Endothelial cell of umbilical vein (primary cell): Measurements from ENCODE around the gene PIK3R1. TPM values are rescaled to one million over a fixed set of nuclear protein-coding genes. Genes with fewer than 3 reads are reported as not detected.
A peak's percentile ranks its signal among the peaks of the same experiment; 100 is the strongest.

ENCODE experiments used
- BruUV-seq: library from RNA; stranded (reverse); fragments of 400-500 nt; replicated peaks from 2 replicates; lab custom pipeline; 2021; lab: Mats Ljungman, UMichigan
- CTCF ChIA-PET: fragments of 300-600, 350-600 bp; sonication (Branson Sonifier 250); formaldehyde crosslinking; loops from one replicate; lab custom pipeline; 2021; ENCODE audit warnings: antibody characterized with exemption, inconsistent platforms; lab: Charles Lee
- POLR2A ChIA-PET: fragments of 300-600, 350-600 bp; sonication (Branson Sonifier 250); formaldehyde crosslinking; loops from one replicate; lab custom pipeline; 2021; ENCODE audit warnings: antibody characterized with exemption, inconsistent platforms; lab: Charles Lee
- DNase-seq: peaks from one replicate; pipeline ENCODE4 v3.0.0-alpha.2; 2011; ENCODE audit warnings: low read depth, low spot score
- FAIRE-seq: peaks from 2 replicates; lab custom pipeline; 2011; peaks lifted over from hg19 to GRCh38; lab: Jason Lieb, UNC
- H2AFZ ChIP-seq: 2 replicates; pipeline ENCODE4 v1.6.0; 2012; ENCODE audit warnings: low read depth, low read length, control low read depth, inconsistent platforms
- H3K27ac ChIP-seq: 2 replicates; pipeline ENCODE4 v1.5.1; 2011; ENCODE audit warnings: low read depth, mild to moderate bottlenecking, control low read depth, low read length, moderate library complexity; ENCODE audit not compliant: insufficient read depth
- H3K27me3 ChIP-seq, 2 experiments: 2 replicates each; pipeline versions ENCODE4 v1.6.0 to v1.6.1; 2011; ENCODE audit warnings: low read length in 2 of 2, mixed read lengths in 1 of 2; ENCODE audit not compliant: control insufficient read depth in 2 of 2, insufficient read depth in 2 of 2
- H3K36me3 ChIP-seq, 2 experiments: 2 replicates in 1 of 2; 3 replicates in 1 of 2; pipeline ENCODE4 v1.5.1; 2011; ENCODE audit warnings: low read length in 2 of 2, mild to moderate bottlenecking in 1 of 2, moderate library complexity in 1 of 2; ENCODE audit not compliant: control insufficient read depth in 2 of 2, insufficient read depth in 2 of 2; ENCODE audit errors: extremely low read depth in 1 of 2
- H3K4me1 ChIP-seq: 3 replicates; pipeline ENCODE4 v1.5.1; 2011; ENCODE audit warnings: mild to moderate bottlenecking, low read length; ENCODE audit not compliant: control insufficient read depth, insufficient read depth; ENCODE audit errors: extremely low read depth
- H3K4me2 ChIP-seq: 2 replicates; pipeline ENCODE4 v1.6.1; 2011; ENCODE audit warnings: low read length, control low read depth, mixed read lengths; ENCODE audit not compliant: insufficient read depth
- H3K4me3 ChIP-seq, 3 experiments: fragments of 200-600 bp in 1 of 3; sonication (generic), shearing (Covaris generic) in 1 of 3; replicated peaks in 1 of 3; 2 replicates each; pipeline ENCODE4 v1.5.1; 2011 to 2016; ENCODE audit warnings: control low read depth in 3 of 3, low read length in 3 of 3, mild to moderate bottlenecking in 2 of 3, inconsistent platforms in 1 of 3, low read depth in 1 of 3, moderate library complexity in 1 of 3; ENCODE audit not compliant: insufficient read depth in 1 of 3
- H3K79me2 ChIP-seq: 2 replicates; pipeline ENCODE4 v1.6.0; 2012; ENCODE audit warnings: low read length, inconsistent platforms; ENCODE audit not compliant: control insufficient read depth, insufficient read depth
- H3K9ac ChIP-seq: replicated peaks from 2 replicates; pipeline ENCODE3; 2011; ENCODE audit warnings: low read length, control low read depth; ENCODE audit not compliant: insufficient read depth; ENCODE audit errors: extremely low read depth
- H3K9me1 ChIP-seq: replicated peaks from 3 replicates; pipeline ENCODE4 v1.6.0; 2011; ENCODE audit warnings: mild to moderate bottlenecking, low read length; ENCODE audit not compliant: control insufficient read depth, insufficient read depth; ENCODE audit errors: extremely low read depth
- H3K9me3 ChIP-seq: replicated peaks from 2 replicates; pipeline ENCODE4 v1.5.1; 2012; ENCODE audit warnings: low read length, inconsistent platforms; ENCODE audit not compliant: control insufficient read depth, insufficient read depth
- H4K20me1 ChIP-seq: replicated peaks from 2 replicates; pipeline ENCODE3; 2011; ENCODE audit warnings: mild to moderate bottlenecking, low read length; ENCODE audit not compliant: control insufficient read depth, insufficient read depth; ENCODE audit errors: extremely low read depth
- EZH2 ChIP-seq: IDR thresholded peaks from 2 replicates; pipeline ENCODE4 v1.6.1; 2012; ENCODE audit warnings: borderline replicate concordance, low read depth, mild to moderate bottlenecking, moderate library complexity, low read length, inconsistent platforms; ENCODE audit not compliant: severe bottlenecking
- FOS ChIP-seq: IDR thresholded peaks from 2 replicates; pipeline ENCODE4 v1.6.1; 2011; ENCODE audit warnings: mild to moderate bottlenecking, low read length, moderate library complexity, borderline replicate concordance; ENCODE audit not compliant: insufficient read depth
- GATA2 ChIP-seq: IDR thresholded peaks from 2 replicates; pipeline ENCODE4 v1.7.0; 2011; ENCODE audit warnings: low read depth, mild to moderate bottlenecking, moderate library complexity, mixed read lengths, low read length; ENCODE audit not compliant: insufficient read length, insufficient read depth
- MYC ChIP-seq: IDR thresholded peaks from one replicate; pipeline ENCODE4 v1.6.1; 2011; ENCODE audit warnings: mild to moderate bottlenecking, low read depth, low read length
- POLR2A ChIP-seq: IDR thresholded peaks from 2 replicates; pipeline ENCODE4 v1.6.1; 2012; ENCODE audit warnings: low read depth, mild to moderate bottlenecking, control low read depth, low read length
- POLR2AphosphoS5 ChIP-seq: IDR thresholded peaks from 2 replicates; pipeline ENCODE4 v1.6.1; 2012; ENCODE audit warnings: low read depth, mild to moderate bottlenecking, control low read depth, low read length, moderate library complexity; ENCODE audit not compliant: insufficient read depth
- dilution Hi-C: fragments of 300-500 bp; cut with MboI; formaldehyde crosslinking; loops from one replicate; pipeline ENCODE4 v1.15.0; 2019; ENCODE audit warnings: low sequenced_read_pairs; ENCODE audit not compliant: extremely low pct_ligation_motif_present
- intact Hi-C: fragments of 100-400 bp; cut with micrococcal nuclease; formaldehyde crosslinking; loops from one replicate; pipeline ENCODE4 v1.10.0; 2022
- polyA plus RNA-seq, 4 experiments: library from polyadenylated mRNA; depleted of rRNA in 3 of 4; stranded (reverse) in 3 of 4; unstranded in 1 of 4; fragments of >200 nt; gene quantifications; 2 replicates each; pipeline versions ENCODE4 v1.2.1 to v1.2.3, GENCODE V29; 2011 to 2012; ENCODE audit warnings: missing spikeins in 1 of 4
- total RNA-seq: library from RNA; stranded (reverse); gene quantifications from 2 replicates; pipeline ENCODE4 v1.2.3, GENCODE V29; 2021
- TF ChIP-seq, protein P1 (sequence below), 2 donors: IDR thresholded peaks; 1 replicate in 1 of 2; 2 replicates in 1 of 2; pipeline ENCODE4 v1.5.1; 2011; ENCODE audit warnings: low read length in 2 of 2, mild to moderate bottlenecking in 2 of 2, moderate library complexity in 2 of 2, control low read depth in 1 of 2, inconsistent platforms in 1 of 2, low read depth in 1 of 2; ENCODE audit not compliant: insufficient read depth in 1 of 2; ENCODE audit errors: extremely low read depth in 1 of 2

PIK3R1 gene
- total and polyA plus RNA-seq, 2 donors (not counting 3 experiments of a cell fraction or from before 2014, with no cell fraction given) = 2.8 to 30.0 TPM

DNA sequence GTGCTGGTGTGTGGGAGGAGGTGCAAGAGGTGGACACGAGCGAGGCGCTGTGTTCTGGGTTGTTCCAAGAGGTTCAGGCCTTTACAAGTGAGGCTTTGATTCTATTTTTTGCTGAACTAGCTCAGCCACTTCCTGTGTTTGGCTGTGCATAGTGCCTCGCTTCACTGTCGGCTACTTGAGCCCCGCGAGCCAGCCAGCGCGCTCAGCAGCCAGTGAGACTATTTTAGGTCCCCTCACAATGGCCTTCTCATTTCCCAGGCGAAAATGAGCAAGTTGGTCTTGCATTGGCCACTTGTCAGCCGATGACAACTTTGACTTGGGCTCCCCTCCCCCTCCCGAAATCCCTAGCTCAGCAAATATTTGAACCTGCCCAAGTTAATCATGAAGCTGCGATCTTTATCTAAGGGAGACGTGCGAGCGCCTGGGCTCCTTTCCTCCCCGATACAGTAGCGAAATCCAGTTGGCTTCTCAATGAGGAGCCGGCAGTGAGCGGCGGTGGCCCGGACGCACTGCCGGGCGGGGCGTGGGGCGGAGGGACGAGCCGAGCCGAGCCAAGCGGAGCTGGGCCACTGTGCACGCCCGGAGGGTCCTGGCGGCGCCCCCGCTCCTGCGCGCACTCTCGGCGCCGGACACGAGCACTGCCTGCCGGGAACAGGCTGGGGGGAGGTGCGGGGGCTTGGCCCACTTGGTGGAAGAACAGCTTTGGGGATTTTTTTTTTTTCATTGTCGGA is 72.6 kb downstream of the PIK3R1 start:
- FAIRE-seq = peak; percentile 65
- H4K20me1 ChIP-seq = no peaks in the 10 kb centered on the region
- dilution Hi-C loops = no loop called here
- peaks cover 0 to 5% of the 10 kb centered on the region in 2 experiments for H3K36me3 ChIP-seq
- H3K27me3 ChIP-seq = no peaks in the 10 kb centered on the region
- no TSS peak for BruUV-seq
- peaks cover 11% of the 10 kb centered on the region for H3K4me1 ChIP-seq
- CTCF ChIA-PET = interaction anchor here (0.7 to 5.9 kb wide), 12 partner anchors 11 to 674 kb away, joined by 3 to 164 read pairs (median 7); no protein-coding TSS in a partner anchor
- H2AFZ ChIP-seq = peak overlapping the region; percentile 77
- no peaks in the 10 kb centered on the region for H3K9me1 ChIP-seq
- H3K79me2 ChIP-seq = no peaks in the 10 kb centered on the region
- POLR2A ChIA-PET = no interaction called here
- H3K4me3 ChIP-seq = peak overlapping the region; percentile 44 to 63 (median 60)
- peak overlapping the region; percentile 49 for H3K27ac ChIP-seq
- peak; percentile 73 for DNase-seq
- H3K9ac ChIP-seq = peak overlapping the region; percentile 48
- intact Hi-C loops = loop anchor here (2.0 kb wide), 3 partner anchors 45 to 719 kb away; no protein-coding TSS in a partner anchor
- no peaks in the 10 kb centered on the region for H3K9me3 ChIP-seq
- peak overlapping the region; percentile 85 for H3K4me2 ChIP-seq
- TF ChIP-seq GATA2 = peak; percentile 74
- peak; percentile 25 for TF ChIP-seq POLR2A
- TF ChIP-seq FOS = no peak

DNA sequence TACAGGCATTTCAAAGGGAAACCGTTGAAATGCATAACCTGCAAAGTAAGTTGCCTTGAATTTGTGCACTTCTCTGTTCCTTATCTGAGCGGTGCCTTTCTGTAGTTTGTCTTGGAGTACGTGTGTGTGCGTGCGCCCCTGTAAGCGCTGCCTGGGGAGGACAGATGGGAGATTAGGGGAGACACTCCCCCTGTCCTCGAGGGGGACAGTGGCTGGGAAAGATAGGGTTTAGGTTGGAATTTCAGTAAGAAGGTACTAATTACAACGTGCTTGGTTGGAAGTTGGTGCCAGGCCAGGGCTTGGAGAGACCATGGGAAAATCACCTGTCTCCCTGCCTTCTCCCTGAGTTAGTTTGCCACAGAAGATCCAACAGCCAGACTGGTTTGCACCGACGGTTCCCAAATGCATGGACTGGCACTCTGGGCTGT is 73.2 kb downstream of the PIK3R1 start:
- H3K27ac ChIP-seq = peak overlapping the region; percentile 49
- no peak for FAIRE-seq
- intact Hi-C loops = loop anchor here (2.0 kb wide), 2 partner anchors 44 to 64 kb away; no protein-coding TSS in a partner anchor

More for the DNA sequence above, 73.2 kb downstream of the PIK3R1 start:
- Histone ChIP-seq H3K27me3 (no peaks in the 10 kb centered on the region), H3K4me3 (peak overlapping the region; percentile 44 to 63 (median 60)), H2AFZ (peak overlapping the region; percentile 77), H3K79me2 (no peaks in the 10 kb centered on the region), H3K9ac (peak overlapping the region; percentile 48), H3K36me3 (peaks cover 0 to 9% of the 10 kb centered on the region in 2 experiments), H3K4me2 (peak overlapping the region; percentile 85), H4K20me1 (no peaks in the 10 kb centered on the region), H3K9me3 (no peaks in the 10 kb centered on the region), H3K4me1 (peaks cover 11% of the 10 kb centered on the region), H3K9me1 (no peaks in the 10 kb centered on the region)
- BruUV-seq = no TSS peak
- DNase-seq = no peak
- CTCF ChIA-PET = interaction anchor here (0.7 to 5.9 kb wide), 8 partner anchors 11 to 673 kb away, joined by 3 to 164 read pairs (median 6); no protein-coding TSS in a partner anchor
- POLR2A ChIA-PET = no interaction called here
- dilution Hi-C loops = no loop called here
- no peak for TF ChIP-seq EZH2
- no peak for TF ChIP-seq MYC
- TF ChIP-seq POLR2A = no peak
- TF ChIP-seq FOS = no peak
- TF ChIP-seq POLR2AphosphoS5 = no peak
- TF ChIP-seq, protein P1, sequence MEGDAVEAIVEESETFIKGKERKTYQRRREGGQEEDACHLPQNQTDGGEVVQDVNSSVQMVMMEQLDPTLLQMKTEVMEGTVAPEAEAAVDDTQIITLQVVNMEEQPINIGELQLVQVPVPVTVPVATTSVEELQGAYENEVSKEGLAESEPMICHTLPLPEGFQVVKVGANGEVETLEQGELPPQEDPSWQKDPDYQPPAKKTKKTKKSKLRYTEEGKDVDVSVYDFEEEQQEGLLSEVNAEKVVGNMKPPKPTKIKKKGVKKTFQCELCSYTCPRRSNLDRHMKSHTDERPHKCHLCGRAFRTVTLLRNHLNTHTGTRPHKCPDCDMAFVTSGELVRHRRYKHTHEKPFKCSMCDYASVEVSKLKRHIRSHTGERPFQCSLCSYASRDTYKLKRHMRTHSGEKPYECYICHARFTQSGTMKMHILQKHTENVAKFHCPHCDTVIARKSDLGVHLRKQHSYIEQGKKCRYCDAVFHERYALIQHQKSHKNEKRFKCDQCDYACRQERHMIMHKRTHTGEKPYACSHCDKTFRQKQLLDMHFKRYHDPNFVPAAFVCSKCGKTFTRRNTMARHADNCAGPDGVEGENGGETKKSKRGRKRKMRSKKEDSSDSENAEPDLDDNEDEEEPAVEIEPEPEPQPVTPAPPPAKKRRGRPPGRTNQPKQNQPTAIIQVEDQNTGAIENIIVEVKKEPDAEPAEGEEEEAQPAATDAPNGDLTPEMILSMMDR (IDR thresholded peaks at IDR 0.05; ENCODE audit: extremely low read depth in 1 of 2, insufficient read depth in 1 of 2, low read depth in 1 of 2, low read length in 2 of 2) = no peak
